ENCODE measurements around the gene PPP2R1B. TPM values are rescaled to one million over a fixed set of nuclear protein-coding genes. Genes with fewer than 3 reads are reported as not detected.

The PPP2R1B gene
- polyA plus RNA-seq, 1 donor (not counting 4 experiments of a cell fraction or from before 2014, with no cell fraction given): 33.6 TPM

- Histone ChIP-seq H3K36me3 (ENCODE audit: control insufficient read depth in 2 of 2, extremely low read depth in 1 of 2, insufficient read depth in 2 of 2, low read length in 2 of 2) (peaks cover 0 to 1% of the 10 kb centered on the region in 2 experiments), H3K9me3 (ENCODE audit: control insufficient read depth, low read depth, low read length) (no peaks in the 10 kb centered on the region), H3K27ac (ENCODE audit: control insufficient read depth, insufficient read depth, low read length) (no peak overlapping the region), H4K20me1 (ENCODE audit: control insufficient read depth, extremely low read depth, insufficient read depth, low read length) (no peaks in the 10 kb centered on the region), H3K9me1 (ENCODE audit: control insufficient read depth, extremely low read depth, insufficient read depth, low read length) (no peaks in the 10 kb centered on the region), H3K27me3 (ENCODE audit: control insufficient read depth, extremely low read depth, insufficient read depth, low read length) (no peaks in the 10 kb centered on the region), H3K9ac (ENCODE audit: control insufficient read depth, extremely low read depth, insufficient read depth, low read length) (no peak overlapping the region), H3K79me2 (ENCODE audit: control insufficient read depth, insufficient read depth, low read length) (peaks cover 2% of the 10 kb centered on the region), H3K4me3 (ENCODE audit: control insufficient read depth in 2 of 3, extremely low read depth in 1 of 3, insufficient read depth in 2 of 3, low read depth in 1 of 3, low read length in 3 of 3) (no peak overlapping the region), H3K4me2 (ENCODE audit: control insufficient read depth, extremely low read depth, insufficient read depth, low read depth, low read length) (no peak overlapping the region), H3K4me1 (ENCODE audit: control insufficient read depth, extremely low read depth, insufficient read depth, low read length) (no peaks in the 10 kb centered on the region), H2AFZ (ENCODE audit: control insufficient read depth, low read length) (no peak overlapping the region)
- no peak for DNase-seq (ENCODE audit: low read depth, low spot score)
- TF ChIP-seq EZH2 (IDR thresholded peaks at IDR 0.05; ENCODE audit: low read length): no peak
- no peak for TF ChIP-seq CTCF (optimal IDR thresholded peaks at IDR 0.05 in 1 of 3, IDR thresholded peaks at IDR 0.05 in 1 of 3, conservative IDR thresholded peaks at IDR 0.05 in 1 of 3; ENCODE audit: extremely low read depth in 1 of 3, insufficient read depth in 2 of 3, low read length in 3 of 3)
- dilution Hi-C loops (cut with MboI; ENCODE audit: extremely low pct_ligation_motif_present, low sequenced_read_pairs): no loop called here
- FAIRE-seq: no peak
Measured at GRCh38 chr11:111696556-111696955, 69.6 kb downstream of the PPP2R1B start.

GRCh38 chr11:111694851-111695250 lies 71.3 kb downstream of the PPP2R1B start:
- H3K4me1 ChIP-seq (ENCODE audit: control insufficient read depth, extremely low read depth, insufficient read depth, low read length): no peaks in the 10 kb centered on the region
- H3K9me3 ChIP-seq (ENCODE audit: control insufficient read depth, low read depth, low read length): no peaks in the 10 kb centered on the region
- no peaks in the 10 kb centered on the region for H3K27me3 ChIP-seq (ENCODE audit: control insufficient read depth, extremely low read depth, insufficient read depth, low read length)
- H2AFZ ChIP-seq (ENCODE audit: control insufficient read depth, low read length): no peak overlapping the region
- no peak for FAIRE-seq
- H4K20me1 ChIP-seq (ENCODE audit: control insufficient read depth, extremely low read depth, insufficient read depth, low read length): no peaks in the 10 kb centered on the region
- TF ChIP-seq CTCF (optimal IDR thresholded peaks at IDR 0.05 in 1 of 3, IDR thresholded peaks at IDR 0.05 in 1 of 3, conservative IDR thresholded peaks at IDR 0.05 in 1 of 3; ENCODE audit: extremely low read depth in 1 of 3, insufficient read depth in 2 of 3, low read length in 3 of 3) (no peak), EZH2 (IDR thresholded peaks at IDR 0.05; ENCODE audit: low read length) (no peak)
- no peak overlapping the region for H3K27ac ChIP-seq (ENCODE audit: control insufficient read depth, insufficient read depth, low read length)
- H3K4me3 ChIP-seq (ENCODE audit: control insufficient read depth in 2 of 3, extremely low read depth in 1 of 3, insufficient read depth in 2 of 3, low read depth in 1 of 3, low read length in 3 of 3): no peak overlapping the region
- no peak overlapping the region for H3K9ac ChIP-seq (ENCODE audit: control insufficient read depth, extremely low read depth, insufficient read depth, low read length)
- dilution Hi-C loops (cut with MboI; ENCODE audit: extremely low pct_ligation_motif_present, low sequenced_read_pairs): no loop called here
- H3K4me2 ChIP-seq (ENCODE audit: control insufficient read depth, extremely low read depth, insufficient read depth, low read depth, low read length): no peak overlapping the region
- H3K9me1 ChIP-seq (ENCODE audit: control insufficient read depth, extremely low read depth, insufficient read depth, low read length): no peaks in the 10 kb centered on the region
- no peaks in the 10 kb centered on the region for H3K36me3 ChIP-seq (ENCODE audit: control insufficient read depth in 2 of 2, extremely low read depth in 1 of 2, insufficient read depth in 2 of 2, low read length in 2 of 2)
- DNase-seq (ENCODE audit: low read depth, low spot score): no peak
- H3K79me2 ChIP-seq (ENCODE audit: control insufficient read depth, insufficient read depth, low read length): peaks cover 2% of the 10 kb centered on the region
